Activated T-helper 9 cell treated with anti-CD3 and anti-CD28 coated beads, Interleukin-2, amount 50 U/mL, for 16 hours (primary cell): Measurements from ENCODE around the gene GMDS.
"Not testable (repeated sequence)": the region's sequence is repeated elsewhere in the genome, so short reads cannot be mapped to it uniquely, and the experiment has no call there.

Experiments used
- DNase-seq: peaks from one replicate; pipeline ENCODE4 v3.0.0-alpha.2; 2020; ENCODE audit warnings: low read depth

Gene GMDS

GRCh38 chr6:1858196-1858595 is 387.2 kb downstream of the GMDS start:
- DNase-seq = no peak

GRCh38 chr6:1856381-1856780 is 389.0 kb downstream of the GMDS start:
- DNase-seq = no peak

GRCh38 chr6:1855890-1856289 is 389.5 kb downstream of the GMDS start:
- no peak for DNase-seq

- no peak for DNase-seq
Observed at GRCh38 chr6:1854296-1854695, 391.1 kb downstream of the GMDS start.

- no peak for DNase-seq
Observed at GRCh38 chr6:1853761-1854160, 391.6 kb downstream of the GMDS start.

- DNase-seq = no peak
Observed at GRCh38 chr6:1851681-1852456, 393.5 kb downstream of the GMDS start.

GRCh38 chr6:1850840-1851157 is 394.6 kb downstream of the GMDS start:
- DNase-seq = no peak

GRCh38 chr6:1850121-1850839 is 395.1 kb downstream of the GMDS start:
- DNase-seq = no peak

GRCh38 chr6:1849691-1850090 is 395.7 kb downstream of the GMDS start:
- no peak for DNase-seq

GRCh38 chr6:1848752-1849151 is 396.7 kb downstream of the GMDS start:
- no peak for DNase-seq

GRCh38 chr6:1846611-1847010 is 398.8 kb downstream of the GMDS start:
- no peak for DNase-seq

GRCh38 chr6:1845543-1845942 is 399.9 kb downstream of the GMDS start:
- DNase-seq = not testable (repeated sequence)

- no peak for DNase-seq
Observed at GRCh38 chr6:1842334-1842733, 403.1 kb downstream of the GMDS start.

GRCh38 chr6:1841136-1841535 is 404.3 kb downstream of the GMDS start:
- no peak for DNase-seq

GRCh38 chr6:1840491-1841121 is 404.8 kb downstream of the GMDS start:
- DNase-seq = no peak

GRCh38 chr6:1839361-1839760 is 406.0 kb downstream of the GMDS start:
- DNase-seq = no peak

GRCh38 chr6:1838604-1839213 is 406.7 kb downstream of the GMDS start:
- DNase-seq = no peak

- DNase-seq = no peak
Observed at GRCh38 chr6:1837826-1838225, 407.6 kb downstream of the GMDS start.

- DNase-seq = no peak
Observed at GRCh38 chr6:1836690-1837089, 408.7 kb downstream of the GMDS start.

- DNase-seq = no peak
Observed at GRCh38 chr6:1834646-1835516, 410.5 kb downstream of the GMDS start.

GRCh38 chr6:1834207-1834606 is 411.2 kb downstream of the GMDS start:
- DNase-seq = no peak
